DND-41 (cell line): ENCODE measurements around the gene RDH14.

ENCODE experiments used
- ATAC-seq: fragments of 200-7000 bp; cut with Tn5 transposase; 3 replicates; pipeline ENCODE4 v1.9.1; 2021; ENCODE audit warnings: low read depth; ENCODE audit not compliant: insufficient read depth
- DNase-seq: peaks from one replicate; pipeline ENCODE4 v3.0.0-alpha.2; 2020
- H2AFZ ChIP-seq: 2 replicates; pipeline ENCODE4 v1.6.0; 2012; ENCODE audit warnings: low read depth, low read length
- H3K27ac ChIP-seq: 2 replicates; pipeline ENCODE4 v1.5.1; 2012; ENCODE audit warnings: low read length, inconsistent platforms
- H3K27me3 ChIP-seq: fragments of 200-600 bp; sonication (generic); 2 replicates; pipeline ENCODE4 v1.6.0; 2012; ENCODE audit warnings: low read length, mild to moderate bottlenecking, inconsistent platforms; ENCODE audit not compliant: insufficient read depth, poor library complexity
- H3K36me3 ChIP-seq: 2 replicates; pipeline ENCODE4 v1.5.1; 2012; ENCODE audit warnings: low read length, inconsistent platforms; ENCODE audit not compliant: insufficient read depth
- H3K4me1 ChIP-seq: 2 replicates; pipeline ENCODE4 v1.5.1; 2012; ENCODE audit warnings: mild to moderate bottlenecking, low read length; ENCODE audit not compliant: insufficient read depth
- H3K4me2 ChIP-seq: 2 replicates; pipeline ENCODE4 v1.6.0; 2012; ENCODE audit warnings: mild to moderate bottlenecking, moderate library complexity, low read length, inconsistent platforms; ENCODE audit not compliant: insufficient read depth
- H3K4me3 ChIP-seq, 2 experiments: fragments of 200-600 bp in 1 of 2; shearing (Covaris generic) in 1 of 2; 2 replicates each; pipeline ENCODE4 v1.5.1; 2012 to 2016; ENCODE audit warnings: inconsistent platforms in 2 of 2, low read length in 2 of 2, mild to moderate bottlenecking in 2 of 2, low read depth in 1 of 2, moderate library complexity in 1 of 2
- H3K79me2 ChIP-seq: 2 replicates; pipeline ENCODE4 v1.6.0; 2012; ENCODE audit warnings: low read length, inconsistent platforms; ENCODE audit not compliant: insufficient read depth
- H3K9ac ChIP-seq: 2 replicates; pipeline ENCODE4 v1.6.0; 2012; ENCODE audit warnings: low read depth, mild to moderate bottlenecking, inconsistent platforms, low read length, moderate library complexity
- H3K9me3 ChIP-seq: 2 replicates; pipeline ENCODE4 v1.5.1; 2012; ENCODE audit warnings: low read length, moderate library complexity, mild to moderate bottlenecking, inconsistent platforms; ENCODE audit not compliant: insufficient read depth, severe bottlenecking
- H4K20me1 ChIP-seq: 2 replicates; pipeline ENCODE4 v1.6.0; 2012; ENCODE audit warnings: low read length; ENCODE audit not compliant: insufficient read depth
- CTCF ChIP-seq: IDR thresholded peaks from 2 replicates; pipeline ENCODE4 v1.5.1; 2012; ENCODE audit warnings: borderline replicate concordance, low read length, moderate library complexity, mild to moderate bottlenecking; ENCODE audit not compliant: poor library complexity, severe bottlenecking; ENCODE audit errors: extremely low read depth
- EZH2 ChIP-seq: IDR thresholded peaks from 3 replicates; pipeline ENCODE4 v1.6.1; 2012; ENCODE audit warnings: borderline replicate concordance, low read depth, mild to moderate bottlenecking, moderate library complexity, low read length, inconsistent platforms; ENCODE audit not compliant: severe bottlenecking

RDH14 gene

GRCh38 chr2:18558458-18558857 is 2.0 kb downstream of the RDH14 start:
- Histone ChIP-seq H4K20me1 (0 out of 2 replicates have a peak, but pooled peaks cover 2% of the 10 kb centered on the region), H3K36me3 (peaks cover 14% of the 10 kb centered on the region; the same call in 1 of the 2 replicates), H3K27me3 (no peaks in the 10 kb centered on the region), H3K4me2 (peak overlapping the region; percentile 61; the same call in 1 of the 2 replicates), H2AFZ (no peak overlapping the region), H3K27ac (no peak overlapping the region), H3K79me2 (peaks cover 22% of the 10 kb centered on the region), H3K4me3 (no peak overlapping the region), H3K9ac (no peak overlapping the region), H3K4me1 (peaks cover 28% of the 10 kb centered on the region), H3K9me3 (no peaks in the 10 kb centered on the region)
- no peak for TF ChIP-seq EZH2
- no peak for TF ChIP-seq CTCF
- ATAC-seq (no peak), DNase-seq (no peak)

GRCh38 chr2:18557121-18557520 is 3.3 kb downstream of the RDH14 start:
- no peak overlapping the region for H3K27ac ChIP-seq

GRCh38 chr2:18552351-18553077 is 7.9 kb downstream of the RDH14 start:
- no peak overlapping the region for H2AFZ ChIP-seq
- 0 out of 2 replicates have a peak, but pooled peaks cover 2% of the 10 kb centered on the region for H4K20me1 ChIP-seq

More at GRCh38 chr2:18557121-18557520, 3.3 kb downstream of the RDH14 start:
- 0 out of 2 replicates have a peak, but pooled peaks cover 2% of the 10 kb centered on the region for H4K20me1 ChIP-seq
- H2AFZ ChIP-seq: no peak overlapping the region
- H3K27me3 ChIP-seq: no peaks in the 10 kb centered on the region
- no peak for DNase-seq
- no peak for ATAC-seq
- H3K4me1 ChIP-seq: peaks cover 28% of the 10 kb centered on the region
- no peaks in the 10 kb centered on the region for H3K9me3 ChIP-seq
- H3K36me3 ChIP-seq: peaks cover 14% of the 10 kb centered on the region; the same call in 1 of the 2 replicates
- no peak overlapping the region for H3K4me2 ChIP-seq
- no peak overlapping the region for H3K9ac ChIP-seq
- no peak overlapping the region for H3K4me3 ChIP-seq
- no peak for TF ChIP-seq CTCF
- no peak for TF ChIP-seq EZH2
- peaks cover 22% of the 10 kb centered on the region for H3K79me2 ChIP-seq

More at GRCh38 chr2:18552351-18553077, 7.9 kb downstream of the RDH14 start:
- Histone ChIP-seq H3K4me1 (no peaks in the 10 kb centered on the region), H3K4me3 (no peak overlapping the region), H3K9me3 (no peaks in the 10 kb centered on the region), H3K9ac (no peak overlapping the region), H3K36me3 (peaks cover 14% of the 10 kb centered on the region; the same call in 1 of the 2 replicates), H3K4me2 (no peak overlapping the region), H3K27me3 (no peaks in the 10 kb centered on the region), H3K79me2 (no peaks in the 10 kb centered on the region), H3K27ac (no peak overlapping the region)
- ATAC-seq (no peak), DNase-seq (no peak)
- no peak for TF ChIP-seq CTCF
- no peak for TF ChIP-seq EZH2
